Measurements from ENCODE around the gene TRMT10C. TPM values are rescaled to one million over a fixed set of nuclear protein-coding genes. Genes with fewer than 3 reads are reported as not detected.
A peak's percentile ranks its signal among the peaks of the same experiment; 100 is the strongest.

Gene TRMT10C
- total and polyA plus RNA-seq, 9 of the 15 experiments (the other 6 are each of a cell fraction or from before 2014, with no cell fraction given), result 48.6 to 106 (median 63.9) TPM

- TF ChIP-seq PRMT5 (CRISPR knock-in tag; IDR thresholded peaks at IDR 0.05) (no peak), DMBX1 (CRISPR knock-in tag; IDR thresholded peaks at IDR 0.05; ENCODE audit: borderline replicate concordance) (peak; percentile 90), ETS1 (conservative IDR thresholded peaks at IDR 0.05; ENCODE audit: control insufficient read depth, low read depth, low read length) (peak; percentile 55; the same call in 1 of the 2 replicates), TCF7L2 (IDR thresholded peaks at IDR 0.05; ENCODE audit: low read depth, low read length) (no peak), UBTF (IDR thresholded peaks at IDR 0.05; ENCODE audit: borderline replicate concordance in 1 of 2, low read depth in 2 of 2, low read length in 2 of 2) (no peak), ID3 (CRISPR knock-in tag; IDR thresholded peaks at IDR 0.05) (no peak), ID3 (tag; IDR thresholded peaks at IDR 0.05) (peak; percentile 89), ZNF143 (CRISPR knock-in tag; IDR thresholded peaks at IDR 0.05) (no peak), TEAD4 (IDR thresholded peaks at IDR 0.05; ENCODE audit: low read length) (peak; percentile 98), TEAD4 (CRISPR knock-in tag; IDR thresholded peaks at IDR 0.05; ENCODE audit: borderline replicate concordance) (no peak), FIP1L1 (IDR thresholded peaks at IDR 0.05; ENCODE audit: low read depth, low read length, poor library complexity, severe bottlenecking) (no peak), ZZZ3 (IDR thresholded peaks at IDR 0.05) (no peak), MAZ (CRISPR knock-in tag; conservative IDR thresholded peaks at IDR 0.05 in 1 of 2, IDR thresholded peaks at IDR 0.05 in 1 of 2) (peak; percentile 70 to 89), TOE1 (IDR thresholded peaks at IDR 0.05; ENCODE audit: borderline replicate concordance) (no peak), TOE1 (CRISPR knock-in tag; IDR thresholded peaks at IDR 0.05; ENCODE audit: borderline replicate concordance, low read depth) (no peak), SOX6 (IDR thresholded peaks at IDR 0.05) (peak; percentile 94), SRSF7 (optimal IDR thresholded peaks at IDR 0.05; ENCODE audit: low read depth, low read length) (no peak), LCOR (CRISPR knock-in tag; IDR thresholded peaks at IDR 0.05) (peak; percentile 78; the same call in 1 of the 2 replicates), NUFIP1 (IDR thresholded peaks at IDR 0.05; ENCODE audit: partially characterized antibody) (no peak), BCL6 (CRISPR knock-in tag; IDR thresholded peaks at IDR 0.05) (no peak; the same call in 1 of the 2 replicates)
- TF ChIP-seq, protein P1, sequence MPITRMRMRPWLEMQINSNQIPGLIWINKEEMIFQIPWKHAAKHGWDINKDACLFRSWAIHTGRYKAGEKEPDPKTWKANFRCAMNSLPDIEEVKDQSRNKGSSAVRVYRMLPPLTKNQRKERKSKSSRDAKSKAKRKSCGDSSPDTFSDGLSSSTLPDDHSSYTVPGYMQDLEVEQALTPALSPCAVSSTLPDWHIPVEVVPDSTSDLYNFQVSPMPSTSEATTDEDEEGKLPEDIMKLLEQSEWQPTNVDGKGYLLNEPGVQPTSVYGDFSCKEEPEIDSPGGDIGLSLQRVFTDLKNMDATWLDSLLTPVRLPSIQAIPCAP (CRISPR knock-in tag; IDR thresholded peaks at IDR 0.05; ENCODE audit: borderline replicate concordance), result no peak
Measured at GRCh38 chr3:101529816-101530685, 31.6 kb upstream of the TRMT10C start (continued).
